NCI-H2107 treated with DMSO at 0.1 percent for 48 hours (cell line): ENCODE results near the gene RUVBL2.

ENCODE experiments used
- DNase-seq: peaks from one replicate; lab custom pipeline; 2025; ENCODE audit not compliant: unreplicated experiment; lab: John Stamatoyannopoulos, UW

The RUVBL2 gene

DNA sequence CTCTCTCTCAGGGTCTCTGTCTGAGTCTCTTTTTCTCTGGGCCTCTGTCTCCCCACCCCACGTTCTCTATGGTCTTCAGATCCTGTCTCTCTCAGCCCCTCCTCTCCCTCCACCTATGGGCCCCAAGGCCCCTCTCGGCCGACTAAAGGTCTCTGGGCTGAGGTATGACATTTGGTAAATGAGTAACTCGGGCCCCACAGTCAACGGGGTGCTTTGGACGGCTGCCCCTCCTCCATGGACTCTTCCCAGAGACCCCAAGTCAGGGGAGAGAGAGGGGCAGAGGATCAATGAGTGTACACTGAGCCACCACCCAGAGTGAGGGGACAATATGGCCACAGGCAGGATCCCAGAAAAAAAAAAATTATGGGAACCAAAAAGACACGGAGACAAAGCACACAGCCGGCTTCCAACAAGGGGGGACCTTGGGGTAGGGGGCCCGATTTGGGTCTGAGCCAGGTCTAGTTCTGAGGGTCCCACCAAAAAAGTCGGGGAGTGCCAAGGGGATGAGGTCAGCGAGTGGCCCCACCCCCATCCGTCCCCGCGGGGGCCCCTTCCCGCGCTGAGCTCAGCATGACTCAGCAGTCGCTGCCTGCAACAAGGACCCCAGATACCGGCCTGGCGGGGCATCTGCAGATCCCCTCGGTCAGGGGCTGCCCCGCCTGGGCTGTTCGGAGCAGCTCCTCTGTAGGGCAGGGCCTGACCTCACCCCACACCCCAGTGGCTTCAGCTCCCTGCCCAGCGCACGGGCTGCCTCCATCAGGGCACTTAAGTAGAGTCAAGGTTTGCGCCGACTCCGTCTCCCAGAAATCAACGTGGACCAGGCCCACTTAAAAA, 30.1 kb upstream of the RUVBL2 start:
- DNase-seq: no peak

DNA sequence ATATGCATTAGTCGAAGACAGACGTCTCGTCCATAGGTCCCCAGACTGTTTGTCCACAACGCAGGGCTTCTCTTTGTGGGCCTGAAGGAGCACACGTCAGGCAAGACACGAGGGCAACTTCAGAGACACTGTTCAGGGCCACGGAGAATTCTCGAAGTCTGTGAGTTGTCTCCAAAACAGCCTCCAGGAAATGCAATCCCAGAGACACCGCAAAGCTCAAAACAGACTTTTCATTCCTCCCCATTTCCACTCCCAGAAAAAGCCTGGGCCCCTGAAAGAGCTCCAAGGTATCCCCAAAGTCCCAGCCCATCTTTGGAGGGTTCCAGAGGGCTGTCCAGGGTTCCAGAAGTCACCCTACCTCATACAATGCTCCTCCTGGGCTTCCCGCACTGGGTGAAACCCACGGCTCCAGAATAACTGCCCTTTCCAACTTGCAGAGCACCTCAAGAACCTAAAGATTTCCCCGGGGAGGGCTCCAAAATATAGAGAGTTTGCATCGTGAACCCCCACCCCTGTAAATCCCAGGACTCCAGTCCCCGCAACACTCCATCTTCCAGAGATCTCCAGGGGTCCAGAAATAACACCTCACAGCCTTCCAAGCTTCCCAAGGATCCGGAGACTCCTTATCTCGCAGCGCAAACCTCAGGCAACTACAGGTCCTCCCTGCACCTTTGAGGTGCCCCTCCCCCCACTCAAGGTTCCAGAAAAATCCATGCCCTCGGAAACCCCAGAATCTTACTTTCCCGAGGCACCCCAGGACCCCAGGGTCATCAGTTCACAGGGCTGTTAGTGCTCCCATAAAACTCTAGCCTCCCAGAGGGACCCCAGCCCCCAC, 29.3 kb upstream of the RUVBL2 start:
- no peak for DNase-seq

DNA sequence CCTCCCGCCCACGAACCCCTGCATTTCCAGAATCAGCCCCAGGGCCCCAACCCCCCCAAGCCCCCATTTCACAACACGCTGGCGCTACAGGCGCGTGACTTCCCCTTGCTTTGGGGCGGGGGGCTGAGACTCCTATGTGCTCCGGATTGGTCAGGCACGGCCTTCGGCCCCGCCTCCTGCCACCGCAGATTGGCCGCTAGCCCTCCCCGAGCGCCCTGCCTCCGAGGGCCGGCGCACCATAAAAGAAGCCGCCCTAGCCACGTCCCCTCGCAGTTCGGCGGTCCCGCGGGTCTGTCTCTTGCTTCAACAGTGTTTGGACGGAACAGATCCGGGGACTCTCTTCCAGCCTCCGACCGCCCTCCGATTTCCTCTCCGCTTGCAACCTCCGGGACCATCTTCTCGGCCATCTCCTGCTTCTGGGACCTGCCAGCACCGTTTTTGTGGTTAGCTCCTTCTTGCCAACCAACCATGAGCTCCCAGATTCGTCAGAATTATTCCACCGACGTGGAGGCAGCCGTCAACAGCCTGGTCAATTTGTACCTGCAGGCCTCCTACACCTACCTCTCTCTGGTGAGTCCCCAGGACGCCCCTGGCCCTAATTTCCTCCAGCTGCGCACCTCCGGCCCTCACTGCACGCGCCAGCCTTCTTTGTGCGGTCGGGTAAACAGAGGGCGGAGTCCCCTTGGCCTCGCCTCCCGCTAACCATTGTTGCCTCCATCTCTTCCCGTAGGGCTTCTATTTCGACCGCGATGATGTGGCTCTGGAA, 28.5 kb upstream of the RUVBL2 start, which contains the start of gene FTL:
TSS of gene FTL (plus strand) at position 270 of the 766 bp plus-strand sequence. CDS start at position 469, 199 bp downstream.
- DNase-seq: peak; percentile 88

DNA sequence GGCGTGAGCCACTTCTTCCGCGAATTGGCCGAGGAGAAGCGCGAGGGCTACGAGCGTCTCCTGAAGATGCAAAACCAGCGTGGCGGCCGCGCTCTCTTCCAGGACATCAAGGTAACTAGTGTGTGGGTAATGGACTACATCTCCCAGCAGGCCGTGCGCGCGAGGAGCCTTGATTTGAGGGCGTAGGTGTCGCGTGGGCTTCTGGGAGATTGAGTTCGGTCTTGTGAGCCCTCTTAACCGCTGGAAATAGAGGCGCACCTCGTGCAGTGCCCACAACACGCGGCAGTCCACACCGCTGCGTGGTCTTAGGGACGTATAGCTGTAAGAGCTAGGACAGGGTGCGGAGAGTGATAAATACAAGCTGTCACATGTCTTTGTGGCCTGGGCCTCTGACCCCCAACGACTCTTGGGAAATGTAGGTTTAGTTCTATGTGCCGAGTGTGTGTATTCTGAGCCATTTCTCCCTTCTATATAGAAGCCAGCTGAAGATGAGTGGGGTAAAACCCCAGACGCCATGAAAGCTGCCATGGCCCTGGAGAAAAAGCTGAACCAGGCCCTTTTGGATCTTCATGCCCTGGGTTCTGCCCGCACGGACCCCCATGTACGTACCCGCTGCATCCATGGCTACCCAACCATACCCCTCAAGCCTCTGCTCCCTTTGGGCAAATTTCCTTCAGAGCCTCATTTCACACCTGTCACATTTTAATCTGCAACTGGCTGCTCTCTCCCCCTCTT, 27.7 kb upstream of the RUVBL2 start:
- DNase-seq: peak; percentile 74

DNA sequence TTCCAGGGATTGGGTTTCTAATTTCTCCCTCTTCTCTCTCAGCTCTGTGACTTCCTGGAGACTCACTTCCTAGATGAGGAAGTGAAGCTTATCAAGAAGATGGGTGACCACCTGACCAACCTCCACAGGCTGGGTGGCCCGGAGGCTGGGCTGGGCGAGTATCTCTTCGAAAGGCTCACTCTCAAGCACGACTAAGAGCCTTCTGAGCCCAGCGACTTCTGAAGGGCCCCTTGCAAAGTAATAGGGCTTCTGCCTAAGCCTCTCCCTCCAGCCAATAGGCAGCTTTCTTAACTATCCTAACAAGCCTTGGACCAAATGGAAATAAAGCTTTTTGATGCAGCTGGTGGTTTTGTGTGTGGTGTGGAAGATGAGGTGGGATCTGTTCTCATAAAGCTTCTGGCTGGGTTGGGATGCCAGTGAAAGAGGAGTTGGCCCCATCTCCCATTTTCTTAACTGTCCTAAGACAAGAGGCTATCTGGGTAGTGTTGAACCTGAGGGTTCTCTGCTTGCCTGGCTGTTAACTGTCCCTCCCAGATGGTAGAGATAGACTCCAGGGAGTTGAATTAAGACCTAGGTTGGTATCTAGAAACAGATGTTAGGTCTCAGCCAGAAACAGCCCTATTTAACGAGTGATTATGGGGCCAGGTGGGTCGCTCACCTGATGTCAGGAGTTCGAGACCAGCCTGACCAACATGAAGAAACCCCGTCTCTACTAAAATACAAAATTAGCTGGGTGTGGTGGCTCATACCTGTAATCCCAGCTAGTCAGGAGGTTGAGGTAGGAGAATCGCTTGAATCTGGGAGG, 26.9 kb upstream of the RUVBL2 start:
- no peak for DNase-seq

DNA sequence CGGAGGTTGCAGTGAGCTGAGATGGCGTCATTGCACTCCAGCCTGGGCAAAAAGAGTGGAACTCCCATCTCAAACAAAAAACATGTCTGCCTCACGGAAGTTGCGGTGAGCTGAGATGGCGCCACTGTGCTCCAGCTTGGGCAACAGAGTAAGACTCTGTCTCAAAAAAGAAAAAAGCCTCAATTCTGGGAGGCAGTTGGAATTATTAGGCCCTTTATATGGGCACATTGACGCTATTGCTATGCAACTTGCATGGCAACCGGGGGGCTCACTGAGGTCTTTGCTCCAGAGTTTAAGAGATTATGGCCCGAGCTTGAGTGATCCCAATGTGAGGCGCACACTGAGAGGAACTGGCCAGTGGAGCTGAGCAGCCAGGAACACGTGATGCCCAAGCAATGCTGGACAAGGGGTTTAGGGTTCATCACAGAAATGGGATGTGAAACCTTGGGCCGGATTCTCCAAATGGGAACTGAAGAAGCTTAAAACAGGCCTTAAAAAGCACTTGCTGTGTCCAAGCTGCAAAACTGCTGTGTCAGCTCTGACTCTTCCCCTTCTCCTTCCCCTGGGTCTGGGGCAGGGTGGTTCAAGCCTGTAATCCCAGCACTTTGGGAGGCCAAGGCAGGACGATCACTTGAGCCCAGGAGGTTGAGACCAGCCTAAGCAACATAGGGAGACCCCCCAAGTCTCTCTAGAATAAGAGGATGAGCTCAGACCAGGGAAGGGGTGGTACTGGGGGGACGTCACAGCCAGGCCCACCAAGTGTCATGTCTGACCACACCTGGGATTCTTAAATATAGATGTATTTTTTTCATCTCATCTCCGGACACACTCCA, 26.1 kb upstream of the RUVBL2 start:
- no peak for DNase-seq

DNA sequence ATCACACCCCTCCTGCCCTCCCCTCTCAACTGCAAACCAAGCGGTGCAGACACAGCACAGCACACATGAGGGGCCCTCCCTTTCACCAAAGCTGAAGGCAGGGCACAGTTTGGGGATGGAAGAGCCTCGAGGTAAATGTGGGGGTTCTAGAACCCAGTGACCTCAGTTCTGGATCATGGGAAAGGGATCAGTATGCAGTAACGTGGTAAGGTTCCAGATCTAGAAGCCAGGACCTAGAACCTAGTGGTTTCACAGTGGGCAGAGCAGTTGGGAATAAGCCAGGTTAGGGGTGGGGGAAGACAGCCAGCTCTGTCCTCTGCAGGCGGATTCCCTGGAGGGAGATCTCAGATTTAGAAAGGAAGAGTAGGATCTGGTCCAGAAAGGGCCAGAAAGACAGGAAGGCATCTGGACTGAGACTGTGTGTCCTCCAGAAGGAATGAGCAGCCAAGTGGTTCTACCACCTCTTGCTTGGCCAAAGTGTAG, 25.5 kb upstream of the RUVBL2 start:
- DNase-seq: no peak

DNA sequence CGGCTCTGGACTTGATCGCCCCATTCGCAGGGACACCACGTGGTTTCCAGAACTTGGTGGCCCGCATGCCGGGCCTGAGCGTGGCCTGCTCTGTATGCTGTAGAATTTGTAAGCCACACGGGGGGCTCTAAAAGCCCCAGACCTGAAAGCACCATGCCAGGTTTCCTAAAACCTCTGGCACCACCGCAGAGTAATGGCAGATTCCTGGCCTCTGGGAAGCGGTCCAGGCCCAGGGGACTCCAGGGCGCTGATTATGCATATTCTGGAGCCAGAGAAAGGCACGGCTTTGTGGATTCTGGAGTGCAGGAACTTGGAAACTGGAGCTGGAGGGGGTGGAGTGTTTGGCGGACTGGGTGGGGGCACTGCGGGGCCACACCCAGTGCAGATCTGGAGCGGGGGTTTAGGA, 24.9 kb upstream of the RUVBL2 start:
- DNase-seq: no peak

DNA sequence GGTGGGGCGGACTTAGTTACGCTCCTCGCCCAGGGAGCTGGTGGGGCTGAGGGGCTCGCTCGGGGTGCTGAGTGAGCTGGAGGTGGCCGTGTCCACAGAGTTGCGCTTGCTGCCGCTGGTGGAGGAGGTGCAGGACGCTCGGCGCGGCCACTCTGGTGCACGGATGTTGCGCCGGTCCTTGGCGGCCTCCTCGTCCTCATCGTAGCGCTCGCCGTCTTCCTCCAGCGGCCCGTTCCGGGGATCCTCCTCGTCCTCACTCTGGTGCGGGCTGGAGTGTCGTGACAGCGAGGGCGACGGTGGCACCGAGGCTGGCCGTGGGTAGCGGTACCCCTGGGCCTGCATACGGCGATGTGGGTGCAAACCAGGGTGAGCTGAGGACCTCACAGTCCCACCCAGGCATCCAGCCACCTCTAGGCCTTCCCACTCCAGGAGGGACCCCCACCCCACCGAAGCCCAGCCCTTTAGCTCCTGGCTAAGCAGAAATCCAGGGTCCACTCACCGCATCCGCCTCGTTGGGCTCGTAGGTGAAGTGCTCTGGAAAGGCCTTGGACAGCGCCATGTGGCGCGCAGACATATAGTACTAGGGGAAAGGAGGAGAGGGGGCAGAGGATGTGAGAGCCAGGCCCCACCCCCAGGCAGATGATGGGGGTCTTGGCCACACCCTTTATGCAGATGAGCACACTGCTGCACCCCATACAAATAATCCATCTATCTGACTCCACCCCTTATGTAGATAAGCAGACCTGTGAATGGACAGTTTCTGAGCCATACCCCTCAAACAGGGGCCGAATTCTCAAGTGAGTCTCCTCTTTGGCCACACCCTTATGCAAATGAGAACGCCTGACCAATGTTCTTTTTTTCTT, 24.2 kb upstream of the RUVBL2 start:
- DNase-seq: no peak

DNA sequence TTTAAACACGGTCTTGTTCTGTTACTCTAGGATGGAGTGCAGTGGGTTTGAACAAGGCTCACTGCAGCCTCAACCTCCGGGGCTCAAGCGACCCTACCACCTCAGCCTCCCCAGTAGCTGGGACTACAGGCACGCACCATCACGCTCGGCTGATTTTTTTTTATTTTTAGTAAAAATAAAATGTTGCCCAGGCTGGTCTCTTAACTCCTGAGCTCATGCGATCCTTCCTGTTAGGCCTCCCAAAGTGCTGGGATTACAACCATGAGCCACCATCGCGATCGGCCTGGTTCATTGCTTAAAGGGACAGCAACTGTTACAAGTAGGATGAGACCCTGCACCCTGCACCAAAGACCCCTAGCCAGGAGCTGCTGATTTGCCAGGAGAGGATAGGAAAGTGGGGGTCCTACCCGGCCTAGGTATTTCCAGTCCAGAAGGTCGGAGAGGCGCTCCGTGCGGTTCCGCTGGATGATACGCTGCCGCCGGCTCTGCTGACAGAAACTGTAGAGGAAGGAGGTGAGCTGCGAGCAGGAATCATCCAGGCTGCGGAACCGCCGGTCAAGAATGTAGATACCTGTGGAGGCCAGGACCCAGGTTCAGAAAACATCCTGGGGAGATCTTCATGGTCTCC, 23.4 kb upstream of the RUVBL2 start:
- no peak for DNase-seq

DNA sequence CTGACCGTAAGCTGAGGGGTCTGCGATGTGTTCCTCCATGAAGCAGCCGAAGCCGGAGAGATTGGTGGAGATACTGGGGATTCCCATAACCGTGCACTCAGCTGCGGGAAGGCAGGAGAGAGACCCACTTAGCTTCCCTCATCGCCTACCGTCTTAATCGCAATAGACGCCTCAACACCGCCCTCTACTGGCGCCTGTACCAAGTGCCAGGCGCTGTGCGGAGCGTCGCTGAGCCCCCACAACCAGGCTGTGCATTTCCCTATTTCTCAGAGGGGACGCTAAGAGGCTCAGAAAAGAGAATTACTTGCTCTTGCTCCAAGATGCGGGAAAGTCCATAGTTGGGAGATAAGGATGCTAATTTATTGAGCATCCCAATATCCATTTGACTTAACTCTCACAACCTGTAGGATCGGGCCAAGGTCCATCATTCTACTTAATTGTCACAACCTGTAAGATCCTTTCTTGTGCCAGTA, 22.7 kb upstream of the RUVBL2 start:
- peak; percentile 51 for DNase-seq

DNA sequence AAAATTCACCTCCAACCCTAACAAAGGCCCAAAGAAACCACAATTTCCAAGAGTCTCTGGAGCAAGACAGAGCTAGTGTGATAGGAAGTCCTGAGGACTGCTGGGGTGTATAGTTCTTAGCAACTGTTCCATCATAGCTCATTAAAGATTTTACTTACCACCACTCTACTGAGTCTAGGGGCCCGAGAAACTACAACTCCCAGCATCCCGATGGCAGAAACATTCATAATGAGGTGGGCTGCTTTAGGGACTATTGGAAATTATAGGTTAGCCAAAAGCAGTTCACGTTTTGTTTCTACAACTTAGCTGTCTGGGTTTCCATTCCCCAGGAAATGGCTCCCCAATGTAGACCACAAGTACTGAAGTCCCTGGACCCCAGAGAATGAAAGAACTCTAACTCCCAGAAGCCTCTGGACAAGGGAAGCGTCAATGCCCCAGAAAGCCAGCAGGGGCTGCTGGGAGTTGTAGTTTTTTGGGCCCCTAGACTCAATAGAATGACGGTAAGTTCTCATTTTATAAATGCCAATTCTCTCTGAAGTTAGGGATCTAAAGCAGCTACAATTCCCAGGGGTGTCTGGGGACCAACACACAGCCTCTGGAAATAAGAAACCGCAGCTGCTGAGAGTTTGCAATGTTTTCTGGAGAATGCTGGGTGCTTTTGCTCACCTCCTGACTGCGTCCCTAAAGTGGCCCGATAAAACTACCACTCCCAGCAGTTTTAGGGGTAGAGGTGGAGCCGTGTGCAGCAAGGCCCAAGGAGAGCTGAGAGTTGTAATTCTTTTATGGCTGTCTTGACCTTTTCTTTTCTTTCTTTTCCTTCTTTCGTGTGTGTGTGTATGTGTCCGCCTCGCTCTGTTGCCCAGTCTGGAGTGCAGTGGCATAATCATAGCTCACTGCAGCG, 17.5 kb upstream of the RUVBL2 start:
- no peak for DNase-seq

DNA sequence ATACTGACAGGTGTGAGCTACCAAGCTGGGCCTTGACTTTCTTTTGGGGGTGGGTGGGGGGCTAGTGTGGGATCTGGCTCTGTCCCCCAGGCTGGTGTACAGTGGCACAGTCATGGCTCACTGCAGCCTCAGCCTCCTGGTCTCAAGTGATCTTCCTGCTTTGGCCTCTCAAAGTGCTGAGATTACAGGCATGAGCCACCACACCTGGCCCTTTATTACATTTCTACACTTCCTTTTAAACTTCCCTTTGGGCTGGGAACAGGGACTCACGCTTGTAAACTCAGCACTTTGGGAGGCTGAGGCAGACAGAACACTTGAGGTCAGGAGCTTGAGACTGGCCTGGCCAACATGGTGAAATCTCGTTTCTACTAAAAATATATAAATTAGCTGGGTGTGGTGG, 16.6 kb upstream of the RUVBL2 start:
- DNase-seq: no peak

DNA sequence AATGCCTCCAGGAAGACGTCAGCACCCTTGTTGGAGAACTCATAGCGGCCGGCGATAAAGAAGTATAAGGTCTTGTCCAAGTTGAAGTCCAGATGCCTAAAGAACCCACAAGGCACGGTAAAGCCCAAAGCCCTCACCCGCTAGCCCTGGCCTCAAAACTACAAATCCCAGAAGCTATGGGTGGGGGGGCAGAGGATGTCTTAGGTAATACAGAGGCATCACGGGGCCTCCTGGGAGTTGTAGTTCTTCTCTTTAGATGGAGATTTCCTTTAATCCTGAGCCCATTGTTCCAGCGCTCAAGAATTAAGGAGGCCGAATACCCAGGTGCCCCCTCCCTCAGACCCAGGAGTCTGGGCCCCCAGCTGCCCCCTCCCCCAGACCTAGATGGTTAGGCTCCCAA, 11.4 kb upstream of the RUVBL2 start:
- DNase-seq: no peak

DNA sequence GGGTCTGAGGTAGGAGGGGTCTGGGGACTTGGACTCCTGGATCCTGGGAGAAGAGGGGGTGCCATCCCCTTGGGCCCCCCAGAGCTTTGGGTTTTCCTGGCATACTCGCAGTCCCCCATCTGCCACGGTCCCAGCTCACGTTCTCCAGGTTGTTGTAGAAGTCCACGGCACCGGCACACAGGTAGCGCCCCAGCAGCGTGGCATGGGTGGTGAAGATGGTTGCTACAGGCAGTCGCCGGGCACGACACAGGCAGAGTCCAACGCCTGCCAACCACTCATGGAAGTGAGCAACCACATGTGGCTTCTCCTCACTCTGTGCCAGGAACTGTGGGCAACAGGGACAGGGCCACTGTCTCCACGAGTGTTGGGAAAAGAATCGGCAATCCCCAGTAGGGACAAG, 8.0 kb upstream of the RUVBL2 start:
- DNase-seq: no peak

DNA sequence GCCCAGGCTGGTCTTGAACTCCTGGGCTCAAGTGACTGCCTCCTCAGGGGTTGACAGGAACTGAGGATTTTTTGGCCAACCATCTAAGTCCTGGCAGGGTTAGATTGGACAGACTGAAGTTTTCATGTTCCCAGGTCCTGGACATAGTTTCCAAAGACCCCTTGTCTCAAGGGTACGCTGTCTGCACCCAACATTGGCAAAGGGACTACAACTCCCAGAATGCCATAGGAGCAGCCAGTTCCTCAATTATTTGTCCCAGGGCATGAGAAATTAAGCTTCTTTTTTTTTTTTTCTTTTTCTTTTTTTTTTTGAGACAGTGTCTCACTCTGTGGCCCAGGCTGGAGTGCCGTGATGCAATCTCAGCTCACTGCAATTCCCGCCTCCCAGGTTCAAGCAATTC, 7.5 kb upstream of the RUVBL2 start:
- DNase-seq: no peak
